HG03354 (cell line): ENCODE results near the gene EML4.

Experiments
- ATAC-seq: cut with Tn5 transposase; IDR thresholded peaks from one replicate; pipeline ENCODE4 v1.9.1; 2021; ENCODE audit warnings: mild to moderate bottlenecking; ENCODE audit not compliant: unreplicated experiment, poor library complexity, severe bottlenecking

EML4 gene

DNA sequence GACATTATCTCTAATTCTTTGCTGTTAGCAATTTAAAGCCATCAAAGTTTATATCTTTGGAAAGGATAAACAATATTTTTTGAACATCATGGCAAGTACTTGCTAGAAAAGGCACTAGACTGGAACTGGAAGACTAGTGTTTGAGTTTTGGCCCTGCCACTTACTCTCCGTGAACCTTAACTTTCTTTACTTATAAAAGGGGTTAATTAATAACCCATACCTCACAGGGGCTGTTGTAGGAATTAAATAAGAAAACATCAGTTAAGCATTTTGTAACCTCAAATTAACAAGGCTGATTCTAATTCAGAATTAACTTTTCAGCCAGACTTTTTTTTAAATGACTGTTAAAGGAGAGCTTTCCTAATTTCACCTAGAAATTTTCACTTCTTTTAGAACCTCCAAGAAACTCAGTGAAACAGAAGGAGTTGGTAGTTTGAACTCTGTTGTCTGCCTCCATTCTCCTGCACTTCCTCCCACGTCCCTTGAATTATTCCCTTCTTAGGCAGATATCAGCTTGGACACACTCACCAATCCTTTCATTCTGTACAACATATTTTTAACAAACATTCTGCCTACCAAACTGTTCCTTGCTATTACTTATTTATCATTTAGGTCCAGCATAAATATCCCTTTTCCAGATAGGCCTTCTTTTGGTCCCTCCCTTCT, 112.4 kb downstream of the EML4 start:
- no peak for ATAC-seq

DNA sequence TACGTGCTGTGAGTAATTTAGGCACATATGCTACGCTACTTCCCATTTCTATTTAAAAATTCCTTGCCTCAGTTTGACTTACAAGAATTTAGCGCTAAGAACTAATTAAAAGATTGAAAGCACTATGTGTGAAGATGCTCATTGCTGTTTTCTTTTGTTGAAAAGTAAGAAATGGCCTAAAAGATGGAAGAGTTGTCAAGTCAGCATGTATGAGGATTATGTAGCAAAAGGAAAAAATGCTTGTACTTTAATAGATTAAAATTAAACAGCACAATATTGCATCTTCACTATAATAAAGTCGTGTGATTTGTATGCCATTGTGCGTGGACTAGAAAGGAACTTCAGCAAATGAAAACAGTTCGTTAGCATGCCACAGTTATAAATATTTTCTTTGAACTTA, 114.9 kb downstream of the EML4 start:
- no peak for ATAC-seq

DNA sequence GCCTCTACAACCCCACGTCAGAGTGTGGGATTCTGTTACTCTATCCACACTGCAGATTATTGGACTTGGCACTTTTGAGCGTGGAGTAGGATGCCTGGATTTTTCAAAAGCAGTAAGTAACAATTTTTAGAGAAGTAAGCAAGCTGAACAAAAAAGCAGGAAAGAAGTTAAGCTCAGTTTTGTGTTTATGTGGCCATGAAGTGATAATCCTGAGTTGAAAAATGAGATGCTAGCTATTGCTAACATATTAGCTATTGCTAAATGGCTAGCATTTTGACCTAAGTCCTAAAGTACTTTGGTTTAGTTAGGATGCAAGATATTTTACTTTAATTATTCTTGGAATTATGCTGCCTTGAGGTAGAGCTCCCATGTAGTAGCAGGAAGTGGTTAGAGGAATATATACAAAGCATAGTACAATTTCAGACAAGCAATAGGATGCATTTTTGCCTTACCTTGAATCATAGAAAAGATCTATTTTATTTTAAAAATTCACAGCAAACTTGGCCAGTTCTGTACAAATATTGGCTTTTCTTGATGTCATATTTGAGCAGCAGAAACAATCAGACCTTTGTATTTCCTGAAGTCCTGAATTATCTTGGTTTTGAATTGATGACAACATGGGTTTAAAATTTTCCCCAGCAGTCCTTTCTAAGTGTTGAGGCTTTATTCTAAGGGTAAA, 117.3 kb downstream of the EML4 start:
- no peak for ATAC-seq

DNA sequence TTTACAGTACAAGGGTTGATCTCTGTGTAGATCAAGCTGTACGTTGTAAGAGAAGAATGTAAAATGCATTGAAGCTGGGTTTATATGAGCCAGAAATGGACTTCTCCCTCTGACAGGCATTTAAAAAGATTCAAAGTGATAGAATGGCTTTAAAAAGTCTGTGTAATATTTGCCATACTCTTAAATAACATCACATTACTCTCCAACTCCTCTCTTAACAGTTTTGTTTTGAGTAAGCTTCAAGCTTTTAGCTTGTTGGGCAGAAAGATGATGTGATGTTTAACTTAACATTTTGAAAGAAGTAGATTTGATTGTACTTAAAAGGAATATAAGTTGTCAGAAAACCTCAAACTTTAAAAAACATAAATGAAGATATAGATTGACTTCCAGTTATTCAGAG, 119.7 kb downstream of the EML4 start:
- ATAC-seq: no peak

- ATAC-seq: no peak
These were observed 120.1 kb downstream of the EML4 start for GRCh38 chr2:42289222-42289621.

DNA sequence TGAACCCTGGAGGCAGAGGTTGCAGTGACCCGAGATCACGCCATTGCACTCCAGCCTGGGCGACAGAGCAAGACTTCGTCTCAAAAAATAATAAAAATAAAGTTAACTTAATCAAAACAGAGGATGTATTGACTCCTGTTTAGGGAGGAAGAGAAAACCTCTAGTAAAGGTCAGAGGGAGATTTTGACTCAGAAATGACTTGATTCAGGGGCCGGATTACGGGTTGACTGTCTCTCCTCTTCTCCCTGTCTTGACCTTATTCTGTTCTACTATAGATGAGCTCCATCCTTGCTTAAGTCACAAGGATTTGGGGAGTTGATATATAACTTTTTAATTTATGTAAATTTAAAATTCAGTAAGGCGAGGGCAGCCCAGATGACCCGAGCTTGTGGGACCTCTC, 120.9 kb downstream of the EML4 start:
- ATAC-seq: no peak

- no peak for ATAC-seq
These were observed 123.9 kb downstream of the EML4 start for GRCh38 chr2:42293019-42293418.

DNA sequence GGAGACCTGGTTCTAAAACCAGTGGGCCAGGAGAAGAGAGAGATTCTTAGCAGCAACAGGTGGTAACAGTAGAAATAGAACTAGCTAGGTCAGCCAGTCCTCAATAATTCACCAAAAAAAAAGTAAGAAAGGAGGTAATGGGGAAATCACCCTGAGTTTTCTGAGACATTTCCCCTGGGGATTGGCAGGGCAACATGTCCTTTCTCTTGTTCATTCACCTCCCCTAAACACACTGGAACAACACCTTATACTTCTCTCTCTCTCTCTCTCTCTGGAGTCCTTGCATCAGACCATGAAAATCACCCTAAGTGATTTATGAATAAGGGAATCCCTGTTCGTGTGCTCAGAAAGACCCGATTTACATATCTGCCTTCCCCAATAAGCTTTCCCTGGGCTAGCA, 127.1 kb downstream of the EML4 start:
- ATAC-seq: peak; percentile 70

GRCh38 chr2:42297322-42297936, 128.3 kb downstream of the EML4 start:
- ATAC-seq: no peak

GRCh38 chr2:42298132-42298531, 129.0 kb downstream of the EML4 start:
- no peak for ATAC-seq

- ATAC-seq: no peak
These were observed 130.0 kb downstream of the EML4 start for GRCh38 chr2:42298996-42299754.

DNA sequence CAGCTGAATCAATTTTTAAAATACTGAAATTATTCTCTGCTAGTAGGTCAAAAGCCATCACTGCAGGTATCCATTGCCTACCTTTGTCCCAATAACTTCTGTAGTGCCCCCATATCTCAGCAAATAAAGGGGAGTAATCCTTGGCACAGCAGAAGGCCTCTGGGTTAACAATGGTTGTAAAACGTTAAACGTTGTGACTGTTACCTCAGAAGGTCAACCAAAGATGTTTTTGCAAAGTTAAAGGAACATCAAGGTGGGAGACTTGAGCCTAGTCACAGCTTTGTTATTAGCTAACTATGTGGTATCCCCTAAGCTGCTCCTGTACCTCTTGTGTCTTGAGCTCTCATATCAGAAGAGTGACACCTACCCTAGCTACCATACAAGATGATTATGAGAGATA, 131.4 kb downstream of the EML4 start:
- no peak for ATAC-seq

GRCh38 chr2:42303252-42303651, 134.1 kb downstream of the EML4 start:
- no peak for ATAC-seq

DNA sequence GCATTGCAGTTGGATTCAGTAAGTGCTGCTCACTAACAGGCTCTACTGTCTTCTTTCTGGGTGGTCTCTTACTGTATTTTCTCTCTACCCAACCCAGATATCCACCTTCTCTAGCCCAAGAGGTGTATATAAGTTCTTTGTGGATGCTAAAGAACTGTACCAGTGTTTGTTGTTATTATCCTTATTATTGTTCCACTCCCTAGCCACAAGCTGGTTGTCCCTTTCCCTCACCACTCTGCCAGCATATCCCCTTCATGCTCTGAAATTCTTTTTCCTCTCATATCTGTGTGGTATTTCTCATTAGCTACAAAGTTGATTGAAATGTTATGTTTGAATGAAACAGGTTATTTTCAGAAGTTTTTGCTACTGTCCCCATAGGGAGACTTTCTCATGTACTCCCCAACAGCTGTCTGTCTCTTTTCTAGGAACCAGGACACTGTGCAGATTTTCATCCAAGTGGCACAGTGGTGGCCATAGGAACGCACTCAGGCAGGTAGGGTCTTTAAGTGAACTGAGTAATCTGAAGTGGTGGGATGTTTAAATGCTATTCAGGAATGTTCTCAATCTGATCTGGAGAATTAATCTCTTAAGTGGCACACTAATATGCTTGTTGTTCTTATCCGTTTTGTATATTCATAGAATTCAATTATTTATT, 135.0 kb downstream of the EML4 start:
- no peak for ATAC-seq

DNA sequence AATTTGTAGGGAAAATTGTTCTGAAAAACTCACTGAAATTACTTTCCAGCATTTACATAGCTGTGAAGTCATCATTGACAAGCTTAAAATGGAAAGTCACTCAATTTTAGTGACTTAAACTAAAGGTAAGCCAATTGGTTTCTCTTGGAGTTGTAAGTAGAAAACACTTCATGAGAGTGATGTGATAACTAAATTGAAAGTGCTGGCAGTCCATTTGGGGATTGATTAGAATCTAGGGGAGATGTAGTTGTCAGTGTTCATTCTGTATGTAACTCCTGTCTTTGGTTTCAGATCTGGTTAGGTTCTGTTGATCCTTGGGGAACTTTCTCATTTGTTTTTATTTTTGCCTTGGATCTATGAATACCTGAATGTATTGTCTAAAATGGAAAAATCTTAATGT, 138.0 kb downstream of the EML4 start:
- no peak for ATAC-seq

DNA sequence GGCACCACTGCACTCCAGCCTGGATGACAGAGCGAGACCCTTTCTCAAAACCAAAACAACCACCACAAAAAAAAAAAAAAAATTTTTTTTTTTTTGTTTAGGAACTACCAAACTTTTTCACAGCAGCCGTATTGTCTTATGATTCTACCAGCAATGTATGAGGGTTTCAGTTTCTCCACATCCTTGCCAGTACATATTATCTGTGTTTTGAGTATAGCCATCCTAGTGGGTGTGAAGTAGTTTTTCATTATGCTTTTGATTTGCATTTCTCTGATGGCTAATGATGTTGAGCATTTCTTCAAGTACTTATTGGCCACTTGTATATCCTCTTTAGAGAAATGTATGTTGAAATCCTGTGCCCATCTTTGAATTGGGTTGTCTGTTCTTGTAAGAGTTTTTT, 140.2 kb downstream of the EML4 start:
- no peak for ATAC-seq

- ATAC-seq: no peak
These were observed 140.9 kb downstream of the EML4 start for GRCh38 chr2:42310007-42310515.

GRCh38 chr2:42312106-42312505, 143.0 kb downstream of the EML4 start:
- no peak for ATAC-seq

DNA sequence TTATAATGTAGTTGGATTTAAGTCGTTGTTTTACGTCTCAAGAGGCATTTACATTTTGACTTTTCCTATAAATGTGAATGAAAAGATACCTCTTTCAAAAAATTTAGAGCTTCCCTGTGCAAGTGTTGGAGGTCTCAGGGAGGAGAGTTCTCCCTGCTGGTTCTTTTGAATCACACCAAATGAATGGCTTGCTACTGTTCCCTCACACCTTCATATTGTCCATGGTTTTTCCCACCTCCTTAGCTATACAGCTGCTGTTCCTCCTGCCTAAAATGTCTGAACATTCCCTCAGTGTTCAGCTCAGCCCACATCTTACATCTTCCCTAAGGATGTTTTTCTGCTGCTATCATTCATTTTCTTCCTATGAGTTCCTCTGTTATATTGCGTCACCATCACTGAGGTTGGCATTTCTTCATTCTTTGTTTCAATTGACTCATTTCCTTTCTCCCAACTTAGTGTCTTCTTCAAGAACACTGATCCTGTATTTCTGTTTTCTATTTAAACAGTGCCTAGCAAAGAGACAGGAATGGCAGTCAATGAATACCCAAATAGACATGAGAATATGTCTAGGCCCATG, 145.8 kb downstream of the EML4 start:
- ATAC-seq: no peak
